Parathyroid adenoma (tissue), 2 donors: ENCODE data around the gene TCP11.

Source experiments
- H2AFZ ChIP-seq: fragments of 300-600 bp; sonication (generic); one replicate; pipeline ENCODE4 v1.7.0; 2017; ENCODE audit warnings: antibody characterized with exemption, mild to moderate bottlenecking
- H3K27ac ChIP-seq: fragments of 300-600 bp; sonication (generic); one replicate; pipeline ENCODE4 v1.7.0; 2017
- H3K27me3 ChIP-seq: fragments of 300-600 bp; sonication (generic); one replicate; pipeline ENCODE4 v1.7.0; 2017; ENCODE audit warnings: low read length; ENCODE audit not compliant: control insufficient read depth, insufficient read depth
- H3K36me3 ChIP-seq: fragments of 300-600 bp; sonication (generic); one replicate; pipeline ENCODE4 v1.7.0; 2017; ENCODE audit warnings: low read length; ENCODE audit not compliant: control insufficient read depth, insufficient read depth
- H3K4me1 ChIP-seq: fragments of 300-600 bp; sonication (generic); one replicate; pipeline ENCODE4 v1.7.0; 2017; ENCODE audit warnings: control low read depth
- H3K4me2 ChIP-seq: fragments of 300-600 bp; sonication (generic); one replicate; pipeline ENCODE4 v1.7.0; 2017; ENCODE audit warnings: low read length
- H3K4me3 ChIP-seq: fragments of 300-600 bp; sonication (generic); one replicate; pipeline ENCODE4 v1.7.0; 2017; ENCODE audit warnings: low read depth, low read length
- H3K79me2 ChIP-seq: fragments of 300-600 bp; sonication (generic); one replicate; pipeline ENCODE4 v1.7.0; 2017; ENCODE audit warnings: control low read depth
- H3K9ac ChIP-seq: fragments of 300-600 bp; sonication (generic); one replicate; pipeline ENCODE4 v1.7.0; 2017; ENCODE audit warnings: mild to moderate bottlenecking
- H3K9me3 ChIP-seq: fragments of 300-600 bp; sonication (generic); one replicate; pipeline ENCODE4 v1.7.0; 2017; ENCODE audit warnings: low read length; ENCODE audit not compliant: control insufficient read depth
- CTCF ChIP-seq: fragments of 300-600 bp; sonication (generic); IDR thresholded peaks from one replicate; pipeline ENCODE4 v1.7.0; 2017; ENCODE audit warnings: antibody characterized with exemption, mild to moderate bottlenecking
- donor health status: primary hyperparathyroidism.

TCP11 gene

GRCh38 chr6:35185302-35185681 is 44.2 kb upstream of the TCP11 start:
- Histone ChIP-seq H3K36me3 (no peaks in the 10 kb centered on the region), H2AFZ (no peak overlapping the region), H3K79me2 (no peaks in the 10 kb centered on the region), H3K4me3 (no peak overlapping the region), H3K9me3 (no peaks in the 10 kb centered on the region), H3K27ac (no peak overlapping the region), H3K27me3 (no peaks in the 10 kb centered on the region), H3K9ac (no peak overlapping the region), H3K4me2 (no peak overlapping the region), H3K4me1 (peaks cover 9% of the 10 kb centered on the region)
- TF ChIP-seq CTCF, result no peak

- H3K4me1 ChIP-seq, result peaks cover 9% of the 10 kb centered on the region
- no peak overlapping the region for H3K9ac ChIP-seq
- H3K4me3 ChIP-seq, result no peak overlapping the region
- no peaks in the 10 kb centered on the region for H3K9me3 ChIP-seq
- no peaks in the 10 kb centered on the region for H3K27me3 ChIP-seq
- H3K4me2 ChIP-seq, result no peak overlapping the region
- no peak overlapping the region for H3K27ac ChIP-seq
- no peaks in the 10 kb centered on the region for H3K36me3 ChIP-seq
- H3K79me2 ChIP-seq, result no peaks in the 10 kb centered on the region
- no peak overlapping the region for H2AFZ ChIP-seq
- no peak for TF ChIP-seq CTCF
Observed at GRCh38 chr6:35184580-35185301, 43.6 kb upstream of the TCP11 start.

GRCh38 chr6:35183935-35184334 is 42.8 kb upstream of the TCP11 start:
- no peaks in the 10 kb centered on the region for H3K79me2 ChIP-seq

GRCh38 chr6:35183281-35183680 is 42.1 kb upstream of the TCP11 start:
- Histone ChIP-seq H3K4me1 (peaks cover 4% of the 10 kb centered on the region), H3K36me3 (no peaks in the 10 kb centered on the region), H3K9me3 (no peaks in the 10 kb centered on the region), H2AFZ (no peak overlapping the region), H3K27me3 (no peaks in the 10 kb centered on the region), H3K4me3 (no peak overlapping the region), H3K27ac (no peak overlapping the region), H3K9ac (no peak overlapping the region), H3K79me2 (no peaks in the 10 kb centered on the region), H3K4me2 (no peak overlapping the region)
- TF ChIP-seq CTCF, result no peak

More at GRCh38 chr6:35183935-35184334, 42.8 kb upstream of the TCP11 start:
- H3K4me3 ChIP-seq, result no peak overlapping the region
- no peaks in the 10 kb centered on the region for H3K9me3 ChIP-seq
- H3K27ac ChIP-seq, result no peak overlapping the region
- H3K27me3 ChIP-seq, result no peaks in the 10 kb centered on the region
- no peak for TF ChIP-seq CTCF
- H3K4me2 ChIP-seq, result no peak overlapping the region
- no peaks in the 10 kb centered on the region for H3K36me3 ChIP-seq
- peaks cover 8% of the 10 kb centered on the region for H3K4me1 ChIP-seq
- H3K9ac ChIP-seq, result no peak overlapping the region
- no peak overlapping the region for H2AFZ ChIP-seq

- H3K9ac ChIP-seq, result no peak overlapping the region
- no peak overlapping the region for H3K4me2 ChIP-seq
- no peaks in the 10 kb centered on the region for H3K79me2 ChIP-seq
- no peaks in the 10 kb centered on the region for H3K9me3 ChIP-seq
- no peak overlapping the region for H3K27ac ChIP-seq
- H3K27me3 ChIP-seq, result no peaks in the 10 kb centered on the region
- no peak overlapping the region for H3K4me3 ChIP-seq
- peaks cover 4% of the 10 kb centered on the region for H3K4me1 ChIP-seq
- TF ChIP-seq CTCF, result no peak
- peak overlapping the region; percentile 46 for H2AFZ ChIP-seq
- no peaks in the 10 kb centered on the region for H3K36me3 ChIP-seq
Observed at GRCh38 chr6:35181933-35182612, 40.9 kb upstream of the TCP11 start.
